GM19043 (cell line): Measurements from ENCODE around the gene ZNF566.
"Not testable (repeated sequence)": the region's sequence is repeated elsewhere in the genome, so short reads cannot be mapped to it uniquely, and the experiment has no call there.

Experiments used
- ATAC-seq: cut with Tn5 transposase; IDR thresholded peaks from one replicate; pipeline ENCODE4 v1.9.1; 2021; ENCODE audit warnings: low read depth; ENCODE audit not compliant: unreplicated experiment

ZNF566 gene

GRCh38 chr19:36489118-36489919 lies at the start of gene ZNF566:
TSS of gene ZNF566 (minus strand) at chr19:36489561. CDS start at chr19:36476557, 13,004 bp downstream.
- peak; percentile 78 for ATAC-seq

- ATAC-seq, result peak; percentile 5
These were observed 39.7 kb upstream of the ZNF566 start for GRCh38 chr19:36528921-36529518.

GRCh38 chr19:36528194-36528920 lies 39.0 kb upstream of the ZNF566 start, which contains the start of gene ZNF260:
TSS of gene ZNF260 (minus strand) at chr19:36528271. CDS start at chr19:36515238, 13,033 bp downstream.
- ATAC-seq, result peak; percentile 79

GRCh38 chr19:36527873-36528193 lies 38.5 kb upstream of the ZNF566 start:
- ATAC-seq, result no peak

GRCh38 chr19:36527341-36527740 lies 38.0 kb upstream of the ZNF566 start:
- ATAC-seq, result no peak

- ATAC-seq, result no peak
These were observed 37.2 kb upstream of the ZNF566 start for GRCh38 chr19:36526581-36526980.

GRCh38 chr19:36524617-36525016 lies 35.3 kb upstream of the ZNF566 start:
- no peak for ATAC-seq

GRCh38 chr19:36514012-36514612 lies 24.8 kb upstream of the ZNF566 start:
- no peak for ATAC-seq

- no peak for ATAC-seq
These were observed 19.0 kb upstream of the ZNF566 start for GRCh38 chr19:36508325-36508724.

GRCh38 chr19:36501973-36502372 lies 12.6 kb upstream of the ZNF566 start:
- no peak for ATAC-seq

- no peak for ATAC-seq
These were observed 7.6 kb upstream of the ZNF566 start for GRCh38 chr19:36497001-36497400.

GRCh38 chr19:36492689-36493453 lies 3.5 kb upstream of the ZNF566 start:
- ATAC-seq, result not testable (repeated sequence)

GRCh38 chr19:36490846-36491245 lies 1.5 kb upstream of the ZNF566 start:
- not testable (repeated sequence) for ATAC-seq

- ATAC-seq, result peak; percentile 52
These were observed 607 bp upstream of the ZNF566 start for GRCh38 chr19:36489920-36490415.

GRCh38 chr19:36488846-36489117 lies 579 bp downstream of the ZNF566 start:
- ATAC-seq, result peak; percentile 21

- no peak for ATAC-seq
These were observed 1.1 kb downstream of the ZNF566 start for GRCh38 chr19:36488118-36488845.

- no peak for ATAC-seq
These were observed 5.7 kb downstream of the ZNF566 start for GRCh38 chr19:36483653-36484052.

- no peak for ATAC-seq
These were observed 6.5 kb downstream of the ZNF566 start for GRCh38 chr19:36482876-36483275.

GRCh38 chr19:36460046-36460445 lies 29.3 kb downstream of the ZNF566 start:
- ATAC-seq, result no peak

- no peak for ATAC-seq
These were observed 32.5 kb downstream of the ZNF566 start for GRCh38 chr19:36456831-36457230.
